GM19240 (cell line): ENCODE results near the gene HSPA8.
"Not testable (repeated sequence)": the region's sequence is repeated elsewhere in the genome, so short reads cannot be mapped to it uniquely, and the experiment has no call there.

Experiments used
- DNase-seq: peaks from one replicate; pipeline ENCODE4 v3.0.0; 2011; ENCODE audit warnings: low spot score; ENCODE audit not compliant: insufficient read length

Gene HSPA8

GRCh38 chr11:123072332-123072761 is 10.4 kb upstream of the HSPA8 start:
- no peak for DNase-seq

GRCh38 chr11:123069908-123070821 is 8.2 kb upstream of the HSPA8 start:
- DNase-seq, result no peak

GRCh38 chr11:123065621-123066020 is 3.7 kb upstream of the HSPA8 start:
- DNase-seq, result no peak

- DNase-seq, result no peak
These were observed 2.1 kb upstream of the HSPA8 start for GRCh38 chr11:123063826-123064657.

GRCh38 chr11:123062892-123063825 is 1.2 kb upstream of the HSPA8 start:
- DNase-seq, result no peak

GRCh38 chr11:123062158-123062891 is 389 bp upstream of the HSPA8 start:
- DNase-seq, result peak; percentile 42

GRCh38 chr11:123060277-123061000 is 1.5 kb downstream of the HSPA8 start:
- no peak for DNase-seq

GRCh38 chr11:123059041-123059920 is 2.7 kb downstream of the HSPA8 start:
- not testable (repeated sequence) for DNase-seq

- DNase-seq, result no peak
These were observed 4.2 kb downstream of the HSPA8 start for GRCh38 chr11:123057661-123058305.

GRCh38 chr11:123056835-123057491 is 5.0 kb downstream of the HSPA8 start:
- DNase-seq, result no peak

- no peak for DNase-seq
These were observed 6.6 kb downstream of the HSPA8 start for GRCh38 chr11:123055191-123055901.

GRCh38 chr11:123054301-123055065 is 7.5 kb downstream of the HSPA8 start:
- no peak for DNase-seq

- no peak for DNase-seq
These were observed 8.8 kb downstream of the HSPA8 start for GRCh38 chr11:123052901-123053721.

GRCh38 chr11:123051634-123052033 is 10.3 kb downstream of the HSPA8 start:
- no peak for DNase-seq

GRCh38 chr11:123051146-123051545 is 10.8 kb downstream of the HSPA8 start:
- no peak for DNase-seq

- DNase-seq, result no peak
These were observed 14.0 kb downstream of the HSPA8 start for GRCh38 chr11:123047947-123048293.
